Umbilical cord (tissue), 2 donors: Measurements from ENCODE around the gene GPR83. TPM values are rescaled to one million over a fixed set of nuclear protein-coding genes. Genes with fewer than 3 reads are reported as not detected.
"Not testable (repeated sequence)": the region's sequence is repeated elsewhere in the genome, so short reads cannot be mapped to it uniquely, and the experiment has no call there.

Source experiments
- DNase-seq: peaks from one replicate; pipeline ENCODE4 v3.0.0-alpha.2; 2015; ENCODE audit warnings: low spot score
- total RNA-seq: library from RNA; depleted of rRNA; stranded (reverse); fragments of >200 nt; gene quantifications from one replicate; pipeline ENCODE4 v1.2.3, GENCODE V29; 2014; ENCODE audit warnings: low replicate concordance; ENCODE audit not compliant: insufficient read depth

Gene GPR83
- total RNA-seq, 1 donor from 2014 or later = 0.48 TPM

GRCh38 chr11:94370576-94370975 is 30.6 kb downstream of the GPR83 start:
- not testable (repeated sequence) for DNase-seq

DNA sequence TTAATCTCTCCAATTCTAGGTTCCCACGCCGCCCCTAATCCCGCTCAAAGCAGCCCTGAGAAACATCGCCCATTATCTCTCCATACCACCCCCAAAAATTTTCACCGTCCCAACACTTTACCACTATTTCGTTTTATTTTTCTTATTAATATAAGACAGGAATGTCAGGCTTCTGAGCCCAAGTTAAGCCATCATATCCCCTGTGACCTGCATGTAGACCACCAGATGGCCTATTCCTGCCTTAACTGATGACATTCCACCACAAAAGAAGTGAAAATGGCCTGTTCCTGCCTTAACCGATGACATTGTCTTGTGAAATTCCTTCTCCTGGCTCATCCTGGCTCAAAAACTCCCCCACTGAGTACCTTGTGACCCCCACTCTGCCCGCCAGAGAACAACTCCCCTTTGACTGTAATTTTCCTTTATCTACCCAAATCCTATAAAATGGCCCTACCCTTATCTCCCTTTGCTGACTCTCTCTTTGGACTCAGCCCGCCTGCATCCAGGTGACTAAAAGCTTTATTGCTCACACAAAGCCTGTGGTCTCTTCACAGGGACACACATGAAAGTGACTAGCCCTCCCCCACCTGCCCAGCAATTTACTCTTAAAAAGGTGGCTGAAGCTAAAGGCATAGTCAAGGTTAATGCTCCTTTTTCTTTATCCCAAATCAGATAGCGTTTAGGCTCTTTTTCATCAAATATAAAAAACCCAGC is 50.2 kb downstream of the GPR83 start:
- not testable (repeated sequence) for DNase-seq

DNA sequence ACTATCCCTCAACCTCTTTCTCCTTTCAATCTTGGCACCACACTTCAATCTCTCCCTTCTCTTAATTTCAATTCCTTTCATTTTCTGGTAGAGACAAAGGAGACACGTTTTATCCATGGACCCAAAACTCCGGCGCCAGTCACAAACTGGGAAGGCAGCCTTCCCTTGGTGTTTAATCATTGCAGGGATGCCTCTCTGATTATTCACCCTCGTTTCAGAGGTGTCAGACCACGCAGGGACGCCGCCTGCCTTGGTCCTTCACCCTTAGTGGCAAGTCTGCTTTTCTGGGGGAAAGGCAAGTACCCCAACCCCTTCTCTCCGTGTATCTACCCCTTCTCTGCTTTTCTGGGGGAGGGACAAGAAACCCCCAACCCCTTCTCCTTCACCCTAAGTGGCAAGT is 54.9 kb downstream of the GPR83 start:
- DNase-seq = not testable (repeated sequence)

GRCh38 chr11:94343495-94343894 is 57.7 kb downstream of the GPR83 start:
- DNase-seq = no peak

GRCh38 chr11:94342250-94342649 is 59.0 kb downstream of the GPR83 start:
- no peak for DNase-seq

- DNase-seq = no peak
Observed at GRCh38 chr11:94338651-94339050, 62.6 kb downstream of the GPR83 start.

GRCh38 chr11:94336033-94336432 is 65.2 kb downstream of the GPR83 start:
- no peak for DNase-seq

DNA sequence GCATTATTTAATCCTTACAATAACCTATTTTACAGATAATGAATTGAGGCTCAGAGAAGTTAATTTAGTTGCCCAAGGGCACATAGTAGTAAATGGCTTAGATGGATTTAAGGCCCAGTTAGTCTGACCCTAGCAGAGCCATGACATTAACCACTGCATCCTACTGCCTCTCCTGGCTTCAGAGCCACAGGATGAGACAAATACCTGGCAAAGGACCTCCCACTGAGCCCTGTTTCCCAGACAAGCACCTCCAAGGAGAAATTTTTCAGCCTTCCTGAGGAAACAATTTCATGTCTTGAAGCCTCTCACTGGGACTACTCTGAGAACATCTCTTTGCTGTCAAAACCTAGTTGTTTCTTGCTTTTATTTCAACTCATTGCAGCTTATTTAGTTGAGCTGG is 68.4 kb downstream of the GPR83 start:
- DNase-seq = no peak

DNA sequence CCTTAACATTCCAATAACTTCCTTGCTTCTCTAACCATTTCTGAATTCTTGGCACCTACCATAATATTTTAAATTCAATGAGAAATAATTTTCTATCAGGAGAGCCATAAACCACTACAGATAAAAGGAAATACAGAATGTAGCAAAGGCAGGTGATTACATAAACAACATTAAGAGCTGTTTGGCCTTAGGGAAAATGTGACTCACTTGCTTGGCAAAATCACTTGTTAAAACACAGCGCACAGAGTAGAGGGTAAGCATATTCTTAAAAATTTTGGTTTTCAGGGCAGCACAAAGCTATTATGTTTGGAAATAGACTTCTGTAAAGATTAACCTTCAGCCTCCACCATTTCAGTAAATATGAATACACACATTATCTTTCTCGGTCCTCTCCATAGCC is 70.4 kb downstream of the GPR83 start:
- no peak for DNase-seq

GRCh38 chr11:94329501-94329900 is 71.7 kb downstream of the GPR83 start:
- no peak for DNase-seq

DNA sequence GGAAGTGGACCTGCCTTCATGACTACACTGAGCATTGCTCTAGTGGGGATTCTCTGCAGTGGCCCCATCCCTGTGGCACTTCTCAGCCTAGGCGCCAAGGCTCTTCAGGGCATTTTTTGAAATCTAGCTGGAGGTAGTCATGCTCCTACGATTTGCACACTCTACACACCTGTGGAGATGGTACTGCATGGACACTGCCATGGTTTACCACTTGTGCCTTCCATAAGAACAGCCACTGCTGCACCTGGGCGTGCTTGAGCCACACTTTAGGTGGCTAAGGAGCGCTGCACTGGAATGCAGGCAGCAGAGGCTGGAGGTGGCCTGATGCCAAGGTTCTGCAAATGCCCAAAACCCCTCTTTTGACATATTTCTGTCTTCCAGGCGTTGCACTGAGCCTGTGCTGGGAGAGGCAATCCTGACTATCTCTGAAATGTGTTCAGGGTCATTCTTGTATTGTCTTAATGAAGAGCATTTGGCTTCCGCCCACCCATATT is 72.6 kb downstream of the GPR83 start:
- no peak for DNase-seq

Other genes with a start within 250 kb of the GPR83 start
- not detected for gene IZUMO1R, start 96.8 kb downstream of the GPR83 start, total RNA-seq
- gene MRE11, start 92.4 kb upstream of the GPR83 start, total RNA-seq = 12.5 TPM
- gene ANKRD49, start 92.6 kb upstream of the GPR83 start, total RNA-seq = 28.9 TPM
- not detected for gene C11orf97, start 111.0 kb upstream of the GPR83 start, total RNA-seq
- gene FUT4, start 142.5 kb upstream of the GPR83 start, total RNA-seq = 10.4 TPM
- gene PIWIL4, start 165.9 kb upstream of the GPR83 start, total RNA-seq = 7.5 TPM